Measurements from ENCODE around the gene DBF4B. TPM values are rescaled to one million over a fixed set of nuclear protein-coding genes. Genes with fewer than 3 reads are reported as not detected.

The DBF4B gene
- total RNA-seq, 2 donors from 2014 or later, result 31.1 to 44.9 TPM

- H3K36me3 ChIP-seq (ENCODE audit: control insufficient read depth, insufficient read depth, low read length), result no peaks in the 10 kb centered on the region
- H3K9me3 Mint-ChIP-seq, result no peaks in the 10 kb centered on the region
- no peak overlapping the region for H3K4me3 ChIP-seq (ENCODE audit: low read length)
- no peak overlapping the region for H3K27ac ChIP-seq (ENCODE audit: low read depth, low read length)
- no peak for TF ChIP-seq CTCF (conservative IDR thresholded peaks at IDR 0.05)
- WGBS, 2 experiments (ENCODE audit: insufficient coverage in 1 of 2, insufficient read length in 1 of 2), result 75 to 83% methylated on average over 1 of the region's 1 CpG
- no peak overlapping the region for H3K9ac ChIP-seq (ENCODE audit: extremely low read depth, low read length, poor library complexity, severe bottlenecking)
- no peak for DNase-seq
- no peaks in the 10 kb centered on the region for H3K4me1 Mint-ChIP-seq
- no peak overlapping the region for H3K27ac Mint-ChIP-seq
- H3K4me1 ChIP-seq (ENCODE audit: control insufficient read depth, insufficient read depth, low read length), result no peaks in the 10 kb centered on the region
- no peak overlapping the region for H3K4me3 Mint-ChIP-seq
- no peaks in the 10 kb centered on the region for H3K36me3 Mint-ChIP-seq (ENCODE audit: low read depth)
- H3K27me3 ChIP-seq (ENCODE audit: control insufficient read depth, insufficient read depth, low read length, poor library complexity, severe bottlenecking), result no peaks in the 10 kb centered on the region
- no peaks in the 10 kb centered on the region for H3K9me3 ChIP-seq (ENCODE audit: control insufficient read depth, low read length)
- H3K27me3 Mint-ChIP-seq (ENCODE audit: insufficient read depth), result peaks cover 2% of the 10 kb centered on the region
These were observed 45.4 kb upstream of the DBF4B start for GRCh38 chr17:44663095-44663494.

- no peak overlapping the region for H3K27ac Mint-ChIP-seq
- WGBS, 2 experiments (ENCODE audit: insufficient coverage in 1 of 2, insufficient read length in 1 of 2), result 100% methylated on average over 1 of the region's 1 CpG; no CpG with 5 or more reads in 1 of the 2 experiments
- DNase-seq, result no peak
- H3K4me3 Mint-ChIP-seq, result no peak overlapping the region
- Histone ChIP-seq H3K36me3 (ENCODE audit: control insufficient read depth, insufficient read depth, low read length) (no peaks in the 10 kb centered on the region), H3K27ac (ENCODE audit: low read depth, low read length) (no peak overlapping the region), H3K9ac (ENCODE audit: extremely low read depth, low read length, poor library complexity, severe bottlenecking) (no peak overlapping the region), H3K27me3 (ENCODE audit: control insufficient read depth, insufficient read depth, low read length, poor library complexity, severe bottlenecking) (no peaks in the 10 kb centered on the region), H3K9me3 (ENCODE audit: control insufficient read depth, low read length) (no peaks in the 10 kb centered on the region), H3K4me3 (ENCODE audit: low read length) (no peak overlapping the region), H3K4me1 (ENCODE audit: control insufficient read depth, insufficient read depth, low read length) (no peaks in the 10 kb centered on the region)
- TF ChIP-seq CTCF (conservative IDR thresholded peaks at IDR 0.05), result no peak
- peaks cover 3% of the 10 kb centered on the region for H3K27me3 Mint-ChIP-seq (ENCODE audit: insufficient read depth)
- no peaks in the 10 kb centered on the region for H3K36me3 Mint-ChIP-seq (ENCODE audit: low read depth)
- no peaks in the 10 kb centered on the region for H3K9me3 Mint-ChIP-seq
- H3K4me1 Mint-ChIP-seq, result no peaks in the 10 kb centered on the region
These were observed 43.6 kb upstream of the DBF4B start for GRCh38 chr17:44664867-44665266.

GRCh38 chr17:44666006-44666405 lies 42.5 kb upstream of the DBF4B start:
- Histone ChIP-seq H3K27me3 (ENCODE audit: control insufficient read depth, insufficient read depth, low read length, poor library complexity, severe bottlenecking) (no peaks in the 10 kb centered on the region), H3K27ac (ENCODE audit: low read depth, low read length) (no peak overlapping the region), H3K36me3 (ENCODE audit: control insufficient read depth, insufficient read depth, low read length) (no peaks in the 10 kb centered on the region), H3K4me1 (ENCODE audit: control insufficient read depth, insufficient read depth, low read length) (no peaks in the 10 kb centered on the region), H3K9ac (ENCODE audit: extremely low read depth, low read length, poor library complexity, severe bottlenecking) (no peak overlapping the region), H3K4me3 (ENCODE audit: low read length) (no peak overlapping the region), H3K9me3 (ENCODE audit: control insufficient read depth, low read length) (no peaks in the 10 kb centered on the region)
- Mint-ChIP-seq H3K4me3 (no peak overlapping the region), H3K4me1 (no peaks in the 10 kb centered on the region), H3K27me3 (ENCODE audit: insufficient read depth) (peaks cover 3% of the 10 kb centered on the region), H3K9me3 (no peaks in the 10 kb centered on the region), H3K27ac (no peak overlapping the region), H3K36me3 (ENCODE audit: low read depth) (no peaks in the 10 kb centered on the region)
- DNase-seq, result no peak
- no peak for TF ChIP-seq CTCF (conservative IDR thresholded peaks at IDR 0.05)
- WGBS, 2 experiments (ENCODE audit: insufficient coverage in 1 of 2, insufficient read length in 1 of 2), result 100% methylated on average over 1 of the region's 1 CpG; no CpG with 5 or more reads in 1 of the 2 experiments

Measured in endodermal cell (in vitro differentiated cells).